ENCODE measurements around the gene MMEL1. TPM values are rescaled to one million over a fixed set of nuclear protein-coding genes. Genes with fewer than 3 reads are reported as not detected.

Gene MMEL1
- total and polyA plus RNA-seq, 2 donors (not counting 3 experiments of a cell fraction or from before 2014, with no cell fraction given), result 1.1 to 1.2 TPM

- Histone ChIP-seq H3K27me3 (ENCODE audit: control insufficient read depth in 2 of 2, insufficient read depth in 2 of 2, low read length in 2 of 2) (no peaks in the 10 kb centered on the region), H3K27ac (ENCODE audit: insufficient read depth, low read depth, low read length) (peak overlapping the region; percentile 79), H3K36me3 (ENCODE audit: control insufficient read depth in 2 of 2, extremely low read depth in 1 of 2, insufficient read depth in 2 of 2, low read length in 2 of 2) (no peaks in the 10 kb centered on the region), H3K4me1 (ENCODE audit: control insufficient read depth, extremely low read depth, insufficient read depth, low read length) (peaks cover 8% of the 10 kb centered on the region), H3K4me2 (ENCODE audit: insufficient read depth, low read length) (peak overlapping the region; percentile 87), H2AFZ (ENCODE audit: low read depth, low read length) (peak overlapping the region; percentile 99), H3K9me3 (replicated peaks; ENCODE audit: control insufficient read depth, insufficient read depth, low read length) (no peaks in the 10 kb centered on the region), H3K9me1 (replicated peaks; ENCODE audit: control insufficient read depth, extremely low read depth, insufficient read depth, low read length) (no peaks in the 10 kb centered on the region), H3K79me2 (ENCODE audit: control insufficient read depth, insufficient read depth, low read length) (no peaks in the 10 kb centered on the region), H4K20me1 (replicated peaks; ENCODE audit: control insufficient read depth, extremely low read depth, insufficient read depth, low read length) (no peaks in the 10 kb centered on the region), H3K4me3 (replicated peaks in 1 of 3; ENCODE audit: insufficient read depth in 1 of 3, low read depth in 1 of 3, low read length in 3 of 3) (peak overlapping the region; percentile 55 to 87 (median 60)), H3K9ac (replicated peaks; ENCODE audit: extremely low read depth, insufficient read depth, low read length) (peak overlapping the region; percentile 86)
- CTCF ChIA-PET, result no interaction called here
- FAIRE-seq (no peak), DNase-seq (ENCODE audit: low read depth, low spot score) (no peak)
- dilution Hi-C loops (cut with MboI; ENCODE audit: extremely low pct_ligation_motif_present, low sequenced_read_pairs) (no loop called here), intact Hi-C loops (cut with micrococcal nuclease) (loop anchor here (2.0 to 10.0 kb wide), 2 partner anchors 93 to 773 kb away; no protein-coding TSS in a partner anchor)
- no TSS peak for BruUV-seq (replicated peaks)
- POLR2A ChIA-PET, result no interaction called here
- no peak for TF ChIP-seq EZH2 (IDR thresholded peaks at IDR 0.05; ENCODE audit: borderline replicate concordance, low read depth, low read length, severe bottlenecking)
- TF ChIP-seq, protein P1, sequence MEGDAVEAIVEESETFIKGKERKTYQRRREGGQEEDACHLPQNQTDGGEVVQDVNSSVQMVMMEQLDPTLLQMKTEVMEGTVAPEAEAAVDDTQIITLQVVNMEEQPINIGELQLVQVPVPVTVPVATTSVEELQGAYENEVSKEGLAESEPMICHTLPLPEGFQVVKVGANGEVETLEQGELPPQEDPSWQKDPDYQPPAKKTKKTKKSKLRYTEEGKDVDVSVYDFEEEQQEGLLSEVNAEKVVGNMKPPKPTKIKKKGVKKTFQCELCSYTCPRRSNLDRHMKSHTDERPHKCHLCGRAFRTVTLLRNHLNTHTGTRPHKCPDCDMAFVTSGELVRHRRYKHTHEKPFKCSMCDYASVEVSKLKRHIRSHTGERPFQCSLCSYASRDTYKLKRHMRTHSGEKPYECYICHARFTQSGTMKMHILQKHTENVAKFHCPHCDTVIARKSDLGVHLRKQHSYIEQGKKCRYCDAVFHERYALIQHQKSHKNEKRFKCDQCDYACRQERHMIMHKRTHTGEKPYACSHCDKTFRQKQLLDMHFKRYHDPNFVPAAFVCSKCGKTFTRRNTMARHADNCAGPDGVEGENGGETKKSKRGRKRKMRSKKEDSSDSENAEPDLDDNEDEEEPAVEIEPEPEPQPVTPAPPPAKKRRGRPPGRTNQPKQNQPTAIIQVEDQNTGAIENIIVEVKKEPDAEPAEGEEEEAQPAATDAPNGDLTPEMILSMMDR (IDR thresholded peaks at IDR 0.05; ENCODE audit: extremely low read depth in 1 of 2, insufficient read depth in 1 of 2, low read depth in 1 of 2, low read length in 2 of 2), result no peak
- no peak for TF ChIP-seq MAX (IDR thresholded peaks at IDR 0.05; ENCODE audit: insufficient read depth, insufficient read length)
- TF ChIP-seq FOS (IDR thresholded peaks at IDR 0.05; ENCODE audit: borderline replicate concordance, insufficient read depth, low read length), result no peak
- TF ChIP-seq POLR2AphosphoS5 (IDR thresholded peaks at IDR 0.05; ENCODE audit: insufficient read depth, low read depth, low read length), result no peak
- no peak for TF ChIP-seq MYC (IDR thresholded peaks at IDR 0.05; ENCODE audit: low read depth, low read length)
- TF ChIP-seq GATA2 (IDR thresholded peaks at IDR 0.05; ENCODE audit: insufficient read depth, insufficient read length, low read depth, low read length), result no peak
- TF ChIP-seq POLR2A (IDR thresholded peaks at IDR 0.05; ENCODE audit: low read depth, low read length), result no peak
- no peak for TF ChIP-seq JUN (IDR thresholded peaks at IDR 0.05; ENCODE audit: borderline replicate concordance, insufficient read depth, insufficient read length, low read depth)
Measured at GRCh38 chr1:2642131-2642559, 9.3 kb upstream of the MMEL1 start.

Data from endothelial cell of umbilical vein (primary cell).